ENCODE measurements around the gene UFL1. TPM values are rescaled to one million over a fixed set of nuclear protein-coding genes. Genes with fewer than 3 reads are reported as not detected.

The UFL1 gene
- total and polyA plus RNA-seq, 4 donors = 13.1 to 25.9 (median 17.8) TPM

DNA sequence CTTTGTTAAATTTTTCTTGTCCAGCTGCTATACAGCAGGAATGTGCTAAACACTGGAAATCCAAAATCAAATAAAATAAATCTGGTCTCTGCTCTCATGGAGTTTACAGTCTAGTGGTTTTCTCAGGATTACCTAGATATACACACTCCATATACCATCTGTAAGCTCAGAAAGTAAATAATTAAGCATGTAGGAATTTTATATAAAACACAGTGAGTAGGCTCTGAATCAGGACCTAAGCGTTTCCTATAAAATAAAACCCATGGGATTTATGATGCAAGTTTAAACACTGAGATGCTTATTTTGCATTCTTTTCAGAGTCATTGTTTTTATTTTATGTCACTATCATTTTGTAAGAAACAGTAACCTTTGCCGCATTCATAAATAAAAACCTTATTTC is 29.7 kb upstream of the UFL1 start:
- no peaks in the 10 kb centered on the region for H3K4me1 ChIP-seq (ENCODE audit: control insufficient read depth in 4 of 4, insufficient read depth in 4 of 4, low read length in 3 of 4)
- H3K4me3 ChIP-seq (ENCODE audit: low read depth in 1 of 3, low read length in 3 of 3) = no peak overlapping the region
- no peaks in the 10 kb centered on the region for H3K36me3 ChIP-seq (ENCODE audit: control insufficient read depth in 4 of 4, insufficient read depth in 3 of 4, low read depth in 1 of 4, low read length in 3 of 4)
- no peaks in the 10 kb centered on the region for H3K27me3 ChIP-seq (ENCODE audit: control insufficient read depth in 4 of 4, insufficient read depth in 4 of 4, low read length in 3 of 4)
- no peak overlapping the region for H3K27ac ChIP-seq (ENCODE audit: low read depth in 1 of 2, low read length in 2 of 2)
- WGBS = 96% methylated on average over 2 of the region's 2 CpGs
- no peak overlapping the region for H3K9ac ChIP-seq (ENCODE audit: low read depth in 1 of 2, low read length in 2 of 2)
- no peak for DNase-seq (ENCODE audit: low spot score)
- no peak for TF ChIP-seq RAD21 (IDR thresholded peaks at IDR 0.05)
- no peak for TF ChIP-seq RXRA (IDR thresholded peaks at IDR 0.05)
- TF ChIP-seq, protein P1, sequence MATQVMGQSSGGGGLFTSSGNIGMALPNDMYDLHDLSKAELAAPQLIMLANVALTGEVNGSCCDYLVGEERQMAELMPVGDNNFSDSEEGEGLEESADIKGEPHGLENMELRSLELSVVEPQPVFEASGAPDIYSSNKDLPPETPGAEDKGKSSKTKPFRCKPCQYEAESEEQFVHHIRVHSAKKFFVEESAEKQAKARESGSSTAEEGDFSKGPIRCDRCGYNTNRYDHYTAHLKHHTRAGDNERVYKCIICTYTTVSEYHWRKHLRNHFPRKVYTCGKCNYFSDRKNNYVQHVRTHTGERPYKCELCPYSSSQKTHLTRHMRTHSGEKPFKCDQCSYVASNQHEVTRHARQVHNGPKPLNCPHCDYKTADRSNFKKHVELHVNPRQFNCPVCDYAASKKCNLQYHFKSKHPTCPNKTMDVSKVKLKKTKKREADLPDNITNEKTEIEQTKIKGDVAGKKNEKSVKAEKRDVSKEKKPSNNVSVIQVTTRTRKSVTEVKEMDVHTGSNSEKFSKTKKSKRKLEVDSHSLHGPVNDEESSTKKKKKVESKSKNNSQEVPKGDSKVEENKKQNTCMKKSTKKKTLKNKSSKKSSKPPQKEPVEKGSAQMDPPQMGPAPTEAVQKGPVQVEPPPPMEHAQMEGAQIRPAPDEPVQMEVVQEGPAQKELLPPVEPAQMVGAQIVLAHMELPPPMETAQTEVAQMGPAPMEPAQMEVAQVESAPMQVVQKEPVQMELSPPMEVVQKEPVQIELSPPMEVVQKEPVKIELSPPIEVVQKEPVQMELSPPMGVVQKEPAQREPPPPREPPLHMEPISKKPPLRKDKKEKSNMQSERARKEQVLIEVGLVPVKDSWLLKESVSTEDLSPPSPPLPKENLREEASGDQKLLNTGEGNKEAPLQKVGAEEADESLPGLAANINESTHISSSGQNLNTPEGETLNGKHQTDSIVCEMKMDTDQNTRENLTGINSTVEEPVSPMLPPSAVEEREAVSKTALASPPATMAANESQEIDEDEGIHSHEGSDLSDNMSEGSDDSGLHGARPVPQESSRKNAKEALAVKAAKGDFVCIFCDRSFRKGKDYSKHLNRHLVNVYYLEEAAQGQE (IDR thresholded peaks at IDR 0.05) = no peak
- no peak for TF ChIP-seq JUND (IDR thresholded peaks at IDR 0.05)
- TF ChIP-seq YY1 (IDR thresholded peaks at IDR 0.05) = no peak
- no peak for TF ChIP-seq GABPA (IDR thresholded peaks at IDR 0.05 in 1 of 2, conservative IDR thresholded peaks at IDR 0.05 in 1 of 2)
- TF ChIP-seq HNF4G (IDR thresholded peaks at IDR 0.05) = no peak
- TF ChIP-seq NR2F2 (IDR thresholded peaks at IDR 0.05) = no peak
- no peak for TF ChIP-seq FOXA2 (IDR thresholded peaks at IDR 0.05)
- TF ChIP-seq, protein P2, sequence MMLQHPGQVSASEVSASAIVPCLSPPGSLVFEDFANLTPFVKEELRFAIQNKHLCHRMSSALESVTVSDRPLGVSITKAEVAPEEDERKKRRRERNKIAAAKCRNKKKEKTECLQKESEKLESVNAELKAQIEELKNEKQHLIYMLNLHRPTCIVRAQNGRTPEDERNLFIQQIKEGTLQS (IDR thresholded peaks at IDR 0.05) = no peak
- TF ChIP-seq SP1 (IDR thresholded peaks at IDR 0.05) = no peak
- TF ChIP-seq EGR1 (IDR thresholded peaks at IDR 0.05; ENCODE audit: low read depth in 2 of 2) = no peak
- TF ChIP-seq, protein P3, sequence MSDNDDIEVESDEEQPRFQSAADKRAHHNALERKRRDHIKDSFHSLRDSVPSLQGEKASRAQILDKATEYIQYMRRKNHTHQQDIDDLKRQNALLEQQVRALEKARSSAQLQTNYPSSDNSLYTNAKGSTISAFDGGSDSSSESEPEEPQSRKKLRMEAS (IDR thresholded peaks at IDR 0.05) = no peak
- TF ChIP-seq, protein P4, sequence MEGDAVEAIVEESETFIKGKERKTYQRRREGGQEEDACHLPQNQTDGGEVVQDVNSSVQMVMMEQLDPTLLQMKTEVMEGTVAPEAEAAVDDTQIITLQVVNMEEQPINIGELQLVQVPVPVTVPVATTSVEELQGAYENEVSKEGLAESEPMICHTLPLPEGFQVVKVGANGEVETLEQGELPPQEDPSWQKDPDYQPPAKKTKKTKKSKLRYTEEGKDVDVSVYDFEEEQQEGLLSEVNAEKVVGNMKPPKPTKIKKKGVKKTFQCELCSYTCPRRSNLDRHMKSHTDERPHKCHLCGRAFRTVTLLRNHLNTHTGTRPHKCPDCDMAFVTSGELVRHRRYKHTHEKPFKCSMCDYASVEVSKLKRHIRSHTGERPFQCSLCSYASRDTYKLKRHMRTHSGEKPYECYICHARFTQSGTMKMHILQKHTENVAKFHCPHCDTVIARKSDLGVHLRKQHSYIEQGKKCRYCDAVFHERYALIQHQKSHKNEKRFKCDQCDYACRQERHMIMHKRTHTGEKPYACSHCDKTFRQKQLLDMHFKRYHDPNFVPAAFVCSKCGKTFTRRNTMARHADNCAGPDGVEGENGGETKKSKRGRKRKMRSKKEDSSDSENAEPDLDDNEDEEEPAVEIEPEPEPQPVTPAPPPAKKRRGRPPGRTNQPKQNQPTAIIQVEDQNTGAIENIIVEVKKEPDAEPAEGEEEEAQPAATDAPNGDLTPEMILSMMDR (IDR thresholded peaks at IDR 0.05; ENCODE audit: low read depth, low read length, missing input control) = no peak
- TF ChIP-seq, protein P5, sequence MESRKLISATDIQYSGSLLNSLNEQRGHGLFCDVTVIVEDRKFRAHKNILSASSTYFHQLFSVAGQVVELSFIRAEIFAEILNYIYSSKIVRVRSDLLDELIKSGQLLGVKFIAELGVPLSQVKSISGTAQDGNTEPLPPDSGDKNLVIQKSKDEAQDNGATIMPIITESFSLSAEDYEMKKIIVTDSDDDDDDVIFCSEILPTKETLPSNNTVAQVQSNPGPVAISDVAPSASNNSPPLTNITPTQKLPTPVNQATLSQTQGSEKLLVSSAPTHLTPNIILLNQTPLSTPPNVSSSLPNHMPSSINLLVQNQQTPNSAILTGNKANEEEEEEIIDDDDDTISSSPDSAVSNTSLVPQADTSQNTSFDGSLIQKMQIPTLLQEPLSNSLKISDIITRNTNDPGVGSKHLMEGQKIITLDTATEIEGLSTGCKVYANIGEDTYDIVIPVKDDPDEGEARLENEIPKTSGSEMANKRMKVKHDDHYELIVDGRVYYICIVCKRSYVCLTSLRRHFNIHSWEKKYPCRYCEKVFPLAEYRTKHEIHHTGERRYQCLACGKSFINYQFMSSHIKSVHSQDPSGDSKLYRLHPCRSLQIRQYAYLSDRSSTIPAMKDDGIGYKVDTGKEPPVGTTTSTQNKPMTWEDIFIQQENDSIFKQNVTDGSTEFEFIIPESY (IDR thresholded peaks at IDR 0.05) = no peak
- no peak for TF ChIP-seq TAF1 (conservative IDR thresholded peaks at IDR 0.05)
- TF ChIP-seq FOXA1 (IDR thresholded peaks at IDR 0.05) = no peak
- peaks cover 14 to 37% (median 23%) of the 10 kb centered on the region in 4 donors for H3K9me3 ChIP-seq (ENCODE audit: control insufficient read depth in 4 of 4, low read length in 3 of 4)

All from liver (tissue), 9 donors.